Melanocyte of skin (primary cell): ENCODE results near the gene KCND2. TPM values are rescaled to one million over a fixed set of nuclear protein-coding genes. Genes with fewer than 3 reads are reported as not detected.

Experiments
- small RNA-seq, 2 donors: library from RNA; depleted of rRNA; stranded (forward); fragments of <200 nt; gene quantifications; one replicate each; pipeline ENCODE3, GENCODE V24; 2012
- total RNA-seq, 2 donors: library from RNA; depleted of rRNA; stranded (reverse); fragments of >200 nt; gene quantifications; 2 replicates each; pipeline ENCODE4 v1.2.3, GENCODE V29; 2012

Gene KCND2
- total RNA-seq = under 1 TPM in 1 of 2 donors, not detected in 1; under 0.01 TPM

GRCh38 chr7:120272701-120273475, at the start of gene KCND2:
Gene KCND2, plus strand, starts transcription at chr7:120273175.

Small RNA genes within 50 kb of the gene (small RNA-seq; reads per million reads assigned to genes)
- gene RNU6-581P = 0 reads per million in 2 donors
